NOMO-1 treated with dmso at 0.1 percent for 144 hours (cell line): ENCODE data around the gene SH3D21.

Experiments used
- DNase-seq: peaks from one replicate; lab custom pipeline; 2025; ENCODE audit not compliant: unreplicated experiment; lab: John Stamatoyannopoulos, UW

The SH3D21 gene

DNA sequence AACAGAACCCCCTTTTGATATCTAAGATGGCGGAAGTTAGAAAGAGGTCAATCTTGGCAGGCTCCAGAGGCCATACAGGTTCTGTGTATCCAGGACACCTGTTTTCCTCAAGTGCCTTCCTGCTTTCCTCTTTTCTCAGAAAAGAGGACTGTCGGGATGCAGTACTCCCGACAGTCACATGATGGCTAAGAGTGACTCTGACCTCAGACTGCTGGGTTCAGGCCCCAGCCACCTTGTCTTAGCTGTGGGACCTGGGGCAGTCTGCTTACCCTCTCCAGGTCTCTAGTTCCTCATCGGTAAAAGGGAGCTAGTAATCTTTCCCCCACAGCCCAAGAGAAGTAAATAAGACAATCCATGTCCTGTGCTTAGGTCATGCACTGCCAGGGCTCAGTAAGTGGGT, 49.6 kb downstream of the SH3D21 start:
- no peak for DNase-seq

DNA sequence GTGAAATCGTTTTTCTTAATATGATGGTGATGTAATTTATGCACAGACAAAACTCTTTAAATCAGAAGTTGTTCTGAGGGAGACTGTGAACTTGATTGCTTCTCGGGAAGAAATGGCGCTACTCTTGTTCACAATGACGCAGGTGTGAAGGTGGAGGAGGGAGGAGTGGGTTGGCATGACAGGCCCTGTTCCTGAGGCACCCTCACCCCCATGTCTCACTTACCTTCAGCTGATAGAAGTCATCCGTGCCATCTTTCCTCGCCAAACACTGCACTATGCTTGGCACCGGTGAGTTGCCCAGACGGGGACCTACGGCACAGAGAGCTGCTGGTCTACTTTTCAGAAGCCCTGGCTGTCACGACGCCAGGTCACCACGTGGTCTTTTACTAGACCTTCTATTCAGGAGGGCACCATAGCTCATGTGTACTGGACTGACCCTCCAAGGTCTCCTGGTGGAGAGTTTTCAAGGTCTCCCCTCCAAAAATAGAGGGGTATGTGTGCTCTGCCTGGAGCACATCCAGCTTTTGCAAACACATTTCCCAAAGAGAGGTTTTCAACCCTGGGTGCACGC, 52.4 kb downstream of the SH3D21 start:
- DNase-seq, result no peak

DNA sequence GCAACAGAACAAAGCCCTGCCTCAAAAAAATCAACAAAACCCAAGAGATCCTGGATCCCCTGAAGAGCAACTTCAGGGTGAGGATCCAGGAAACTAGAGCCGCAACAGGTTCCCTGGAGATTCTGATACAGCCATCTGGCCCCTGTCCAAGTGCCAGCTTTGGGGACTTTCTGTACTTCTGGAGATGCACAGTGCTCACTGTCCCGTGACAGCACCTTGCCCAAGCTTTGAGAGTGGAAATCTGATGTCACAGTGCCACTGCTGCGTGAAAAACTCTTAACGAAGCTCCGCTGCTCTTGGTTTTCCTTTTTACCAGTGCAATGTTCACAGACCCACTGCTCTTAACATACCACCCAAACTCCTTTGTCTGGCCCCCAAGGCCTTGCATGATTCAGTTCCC, 53.2 kb downstream of the SH3D21 start:
- no peak for DNase-seq

- DNase-seq, result no peak
Measured at GRCh38 chr1:36359911-36360550, 53.9 kb downstream of the SH3D21 start.

GRCh38 chr1:36365381-36365780, 59.2 kb downstream of the SH3D21 start:
- no peak for DNase-seq

- DNase-seq, result no peak
Measured at GRCh38 chr1:36366091-36366661, 60.0 kb downstream of the SH3D21 start.

- DNase-seq, result no peak
Measured at GRCh38 chr1:36367066-36367465, 60.9 kb downstream of the SH3D21 start.

- DNase-seq, result no peak
Measured at GRCh38 chr1:36367798-36368197, 61.6 kb downstream of the SH3D21 start.

GRCh38 chr1:36369061-36369861, 63.1 kb downstream of the SH3D21 start:
- no peak for DNase-seq
